ENCODE results near the gene SERPINB4. TPM values are rescaled to one million over a fixed set of nuclear protein-coding genes. Genes with fewer than 3 reads are reported as not detected.

The SERPINB4 gene
- total RNA-seq, 1 donor = not detected

GRCh38 chr18:63619661-63620060 is 24.4 kb downstream of the SERPINB4 start:
- no peak for TF ChIP-seq CTCF (IDR thresholded peaks at IDR 0.05; ENCODE audit: insufficient read depth, low read depth, low read length)
- no peak overlapping the region for H3K4me3 ChIP-seq (ENCODE audit: low read depth, low read length)
- no peak for DNase-seq (ENCODE audit: low read depth)

GRCh38 chr18:63617915-63618234 is 26.2 kb downstream of the SERPINB4 start:
- no peak for DNase-seq (ENCODE audit: low read depth)
- no peak for TF ChIP-seq CTCF (IDR thresholded peaks at IDR 0.05; ENCODE audit: insufficient read depth, low read depth, low read length)

GRCh38 chr18:63617049-63617914 is 26.8 kb downstream of the SERPINB4 start:
- no peak for DNase-seq (ENCODE audit: low read depth)
- H3K4me3 ChIP-seq (ENCODE audit: low read depth, low read length) = no peak overlapping the region
- no peak for TF ChIP-seq CTCF (IDR thresholded peaks at IDR 0.05; ENCODE audit: insufficient read depth, low read depth, low read length)

More at GRCh38 chr18:63617915-63618234, 26.2 kb downstream of the SERPINB4 start:
- H3K4me3 ChIP-seq (ENCODE audit: low read depth, low read length) = no peak overlapping the region

- TF ChIP-seq CTCF (IDR thresholded peaks at IDR 0.05; ENCODE audit: insufficient read depth, low read depth, low read length) = no peak
- no peak for DNase-seq (ENCODE audit: low read depth)
- no peak overlapping the region for H3K4me3 ChIP-seq (ENCODE audit: low read depth, low read length)
Measured at GRCh38 chr18:63613420-63613819, 30.6 kb downstream of the SERPINB4 start.

GRCh38 chr18:63606526-63606925 is 37.5 kb downstream of the SERPINB4 start:
- TF ChIP-seq CTCF (IDR thresholded peaks at IDR 0.05; ENCODE audit: insufficient read depth, low read depth, low read length) = no peak
- DNase-seq (ENCODE audit: low read depth) = no peak
- H3K4me3 ChIP-seq (ENCODE audit: low read depth, low read length) = no peak overlapping the region

GRCh38 chr18:63604791-63605567 is 39.1 kb downstream of the SERPINB4 start:
- TF ChIP-seq CTCF (IDR thresholded peaks at IDR 0.05; ENCODE audit: insufficient read depth, low read depth, low read length) = no peak
- no peak for DNase-seq (ENCODE audit: low read depth)
- H3K4me3 ChIP-seq (ENCODE audit: low read depth, low read length) = no peak overlapping the region

Data from fibroblast of villous mesenchyme (primary cell).